Astrocyte (in vitro differentiated cells and primary cell): ENCODE measurements around the gene FOXP3. TPM values are rescaled to one million over a fixed set of nuclear protein-coding genes. Genes with fewer than 3 reads are reported as not detected.

ENCODE experiments used
- DNase-seq: peaks from one replicate; pipeline ENCODE4 v3.0.0-alpha.2; 2010; ENCODE audit warnings: low read depth
- FAIRE-seq: peaks from 2 replicates; lab custom pipeline; 2011; peaks lifted over from hg19 to GRCh38; lab: Jason Lieb, UNC
- H2AFZ ChIP-seq: 2 replicates; pipeline ENCODE4 v1.6.0; 2012; ENCODE audit warnings: low read depth, low read length, inconsistent platforms
- H3K27ac ChIP-seq: 2 replicates; pipeline ENCODE4 v1.5.1; 2011; ENCODE audit warnings: low read depth, low read length, inconsistent platforms
- H3K27me3 ChIP-seq: 2 replicates; pipeline ENCODE4 v1.6.0; 2011; ENCODE audit warnings: low read length, inconsistent platforms; ENCODE audit not compliant: insufficient read depth
- H3K36me3 ChIP-seq: 2 replicates; pipeline ENCODE4 v1.5.1; 2011; ENCODE audit warnings: low read length, inconsistent platforms; ENCODE audit not compliant: insufficient read depth
- H3K4me1 ChIP-seq: 2 replicates; pipeline ENCODE4 v1.5.1; 2011; ENCODE audit warnings: low read length, inconsistent platforms; ENCODE audit not compliant: insufficient read depth
- H3K4me2 ChIP-seq: 2 replicates; pipeline ENCODE4 v1.6.0; 2012; ENCODE audit warnings: low read length, inconsistent platforms
- H3K4me3 ChIP-seq: 2 replicates; pipeline ENCODE4 v1.5.1; 2011; ENCODE audit warnings: low read depth, mild to moderate bottlenecking, low read length, inconsistent platforms; ENCODE audit not compliant: insufficient read depth
- H3K79me2 ChIP-seq: 2 replicates; pipeline ENCODE4 v1.6.0; 2012; ENCODE audit warnings: mild to moderate bottlenecking, low read length, inconsistent platforms; ENCODE audit not compliant: insufficient read depth
- H3K9ac ChIP-seq: 2 replicates; pipeline ENCODE4 v1.6.0; 2012; ENCODE audit warnings: mild to moderate bottlenecking, low read length, inconsistent platforms
- H3K9me3 ChIP-seq: 2 replicates; pipeline ENCODE4 v1.5.1; 2012; ENCODE audit warnings: low read depth, mild to moderate bottlenecking, low read length, inconsistent platforms; ENCODE audit not compliant: insufficient read depth
- H4K20me1 ChIP-seq: 2 replicates; pipeline ENCODE4 v1.6.0; 2012; ENCODE audit warnings: low read length, inconsistent platforms; ENCODE audit not compliant: insufficient read depth
- H3K27ac Mint-ChIP-seq: one replicate; pipeline ENCODE4 v1.8.0; 2021; ENCODE audit warnings: mild to moderate bottlenecking, mixed read lengths; ENCODE audit not compliant: unreplicated experiment
- H3K27me3 Mint-ChIP-seq: one replicate; pipeline ENCODE4 v1.8.0; 2021; ENCODE audit warnings: low read depth, mixed read lengths; ENCODE audit not compliant: unreplicated experiment
- H3K36me3 Mint-ChIP-seq: one replicate; pipeline ENCODE4 v1.8.0; 2021; ENCODE audit warnings: low read depth, mixed read lengths; ENCODE audit not compliant: unreplicated experiment
- H3K4me1 Mint-ChIP-seq: one replicate; pipeline ENCODE4 v1.8.0; 2021; ENCODE audit warnings: low read depth, mixed read lengths; ENCODE audit not compliant: unreplicated experiment
- H3K4me3 Mint-ChIP-seq: one replicate; pipeline ENCODE4 v1.8.0; 2021; ENCODE audit warnings: mild to moderate bottlenecking, moderate library complexity, mixed read lengths; ENCODE audit not compliant: unreplicated experiment
- H3K9me3 Mint-ChIP-seq: one replicate; pipeline ENCODE4 v1.8.0; 2021; ENCODE audit warnings: mild to moderate bottlenecking, mixed read lengths; ENCODE audit not compliant: unreplicated experiment
- EZH2 ChIP-seq: IDR thresholded peaks from 2 replicates; pipeline ENCODE4 v1.6.1; 2012; ENCODE audit warnings: mild to moderate bottlenecking, low read length, inconsistent platforms; ENCODE audit not compliant: insufficient read depth
- total RNA-seq: library from RNA; stranded (reverse); gene quantifications from 2 replicates; pipeline ENCODE4 v1.2.1, GENCODE V29; 2021
- TF ChIP-seq, protein P1 (sequence below): IDR thresholded peaks from 2 replicates; pipeline ENCODE4 v1.5.1; 2011; ENCODE audit warnings: low read depth, mild to moderate bottlenecking, inconsistent platforms, low read length, moderate library complexity; ENCODE audit not compliant: insufficient read depth

The FOXP3 gene
- total RNA-seq, 1 donor from 2014 or later, result 0.09 TPM

DNA sequence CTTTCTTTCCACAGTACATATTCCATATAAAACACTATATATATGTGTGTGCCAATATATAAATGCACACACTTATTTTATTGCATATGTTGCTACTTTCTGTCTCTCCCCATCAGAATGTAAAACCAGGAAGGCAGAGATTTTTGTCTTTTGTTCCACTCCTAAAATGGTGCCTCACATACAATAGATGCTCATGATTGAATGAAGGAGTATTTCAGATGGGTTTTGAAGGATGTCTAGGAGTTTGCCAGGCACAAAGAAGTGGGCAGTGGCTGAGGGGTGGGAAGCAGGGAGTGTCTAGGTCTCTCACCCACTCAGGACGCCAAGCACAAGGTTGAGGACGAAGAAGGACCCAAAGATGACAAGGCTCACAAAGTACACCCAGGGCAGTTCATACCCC is 36.8 kb downstream of the FOXP3 start:
- no peak overlapping the region for H3K27ac Mint-ChIP-seq
- Histone ChIP-seq H3K36me3 (no peaks in the 10 kb centered on the region), H3K4me1 (no peaks in the 10 kb centered on the region), H2AFZ (no peak overlapping the region), H3K4me3 (no peak overlapping the region), H3K27ac (no peak overlapping the region), H3K9me3 (no peaks in the 10 kb centered on the region), H3K9ac (no peak overlapping the region), H4K20me1 (no peaks in the 10 kb centered on the region), H3K4me2 (no peak overlapping the region), H3K27me3 (no peaks in the 10 kb centered on the region), H3K79me2 (no peaks in the 10 kb centered on the region)
- no peak for DNase-seq
- TF ChIP-seq, protein P1, sequence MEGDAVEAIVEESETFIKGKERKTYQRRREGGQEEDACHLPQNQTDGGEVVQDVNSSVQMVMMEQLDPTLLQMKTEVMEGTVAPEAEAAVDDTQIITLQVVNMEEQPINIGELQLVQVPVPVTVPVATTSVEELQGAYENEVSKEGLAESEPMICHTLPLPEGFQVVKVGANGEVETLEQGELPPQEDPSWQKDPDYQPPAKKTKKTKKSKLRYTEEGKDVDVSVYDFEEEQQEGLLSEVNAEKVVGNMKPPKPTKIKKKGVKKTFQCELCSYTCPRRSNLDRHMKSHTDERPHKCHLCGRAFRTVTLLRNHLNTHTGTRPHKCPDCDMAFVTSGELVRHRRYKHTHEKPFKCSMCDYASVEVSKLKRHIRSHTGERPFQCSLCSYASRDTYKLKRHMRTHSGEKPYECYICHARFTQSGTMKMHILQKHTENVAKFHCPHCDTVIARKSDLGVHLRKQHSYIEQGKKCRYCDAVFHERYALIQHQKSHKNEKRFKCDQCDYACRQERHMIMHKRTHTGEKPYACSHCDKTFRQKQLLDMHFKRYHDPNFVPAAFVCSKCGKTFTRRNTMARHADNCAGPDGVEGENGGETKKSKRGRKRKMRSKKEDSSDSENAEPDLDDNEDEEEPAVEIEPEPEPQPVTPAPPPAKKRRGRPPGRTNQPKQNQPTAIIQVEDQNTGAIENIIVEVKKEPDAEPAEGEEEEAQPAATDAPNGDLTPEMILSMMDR, result no peak
- TF ChIP-seq EZH2, result no peak
- H3K4me3 Mint-ChIP-seq, result no peak overlapping the region
- H3K4me1 Mint-ChIP-seq, result no peaks in the 10 kb centered on the region
- peaks cover 12% of the 10 kb centered on the region for H3K27me3 Mint-ChIP-seq
- H3K9me3 Mint-ChIP-seq, result no peaks in the 10 kb centered on the region
- H3K36me3 Mint-ChIP-seq, result no peaks in the 10 kb centered on the region
- no peak for FAIRE-seq

DNA sequence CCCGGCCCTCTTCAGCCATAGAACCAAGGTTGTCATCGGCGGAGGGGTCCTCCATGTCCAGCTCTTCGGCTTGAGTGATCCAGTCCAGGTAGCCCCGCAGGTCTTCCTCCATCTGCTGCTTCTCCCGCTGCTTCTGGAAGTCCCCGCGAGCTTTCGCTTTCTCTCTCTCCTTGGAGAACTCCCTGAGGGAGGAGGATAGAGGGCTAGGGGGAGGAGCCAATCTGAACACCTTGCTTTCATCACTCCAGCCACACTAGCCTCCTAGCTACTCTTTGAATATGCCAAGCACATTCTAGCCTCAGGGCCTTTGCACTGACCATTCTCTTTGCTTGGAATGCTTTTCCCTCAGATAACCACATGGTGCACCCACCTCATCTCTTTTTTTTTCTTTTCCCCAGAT is 37.6 kb downstream of the FOXP3 start:
- TF ChIP-seq, protein P1, result no peak
- TF ChIP-seq EZH2, result no peak
- H3K9me3 ChIP-seq, result no peaks in the 10 kb centered on the region
- no peak overlapping the region for H3K27ac ChIP-seq
- H3K79me2 ChIP-seq, result no peaks in the 10 kb centered on the region
- no peaks in the 10 kb centered on the region for H3K36me3 Mint-ChIP-seq
- H3K27me3 Mint-ChIP-seq, result peaks cover 13% of the 10 kb centered on the region
- no peaks in the 10 kb centered on the region for H3K27me3 ChIP-seq
- no peaks in the 10 kb centered on the region for H3K4me1 ChIP-seq
- no peak overlapping the region for H3K4me2 ChIP-seq
- H3K36me3 ChIP-seq, result no peaks in the 10 kb centered on the region
- H3K4me3 Mint-ChIP-seq, result no peak overlapping the region
- H3K9me3 Mint-ChIP-seq, result no peaks in the 10 kb centered on the region
- H2AFZ ChIP-seq, result no peak overlapping the region
- no peaks in the 10 kb centered on the region for H3K4me1 Mint-ChIP-seq
- no peak overlapping the region for H3K27ac Mint-ChIP-seq
- no peaks in the 10 kb centered on the region for H4K20me1 ChIP-seq
- H3K4me3 ChIP-seq, result no peak overlapping the region
- no peak for DNase-seq
- FAIRE-seq, result no peak
- H3K9ac ChIP-seq, result no peak overlapping the region

DNA sequence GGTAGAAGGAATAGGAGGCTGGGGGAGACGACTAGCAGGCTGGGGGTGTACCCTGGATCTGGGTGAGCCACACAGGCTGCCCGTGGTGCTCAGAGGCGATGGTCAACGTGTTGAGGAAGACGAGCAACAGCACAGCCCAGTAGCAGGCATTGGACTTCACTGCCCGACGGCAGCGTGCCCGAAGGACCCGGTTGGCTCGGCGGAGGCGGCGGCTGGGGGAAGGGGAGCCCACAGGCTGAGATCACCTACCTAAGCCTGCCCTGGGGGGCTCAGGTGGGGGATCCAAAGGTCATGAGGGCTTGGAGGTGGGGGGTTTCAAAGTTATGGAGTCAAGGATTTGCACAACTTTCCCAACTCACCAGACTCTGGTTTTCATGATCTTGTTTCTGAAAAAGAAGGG is 38.7 kb downstream of the FOXP3 start:
- FAIRE-seq, result no peak

More for the DNA sequence above, 38.7 kb downstream of the FOXP3 start:
- Mint-ChIP-seq H3K4me1 (no peaks in the 10 kb centered on the region), H3K27ac (no peak overlapping the region), H3K9me3 (peaks cover 1% of the 10 kb centered on the region), H3K36me3 (no peaks in the 10 kb centered on the region), H3K27me3 (peaks cover 14% of the 10 kb centered on the region), H3K4me3 (no peak overlapping the region)
- Histone ChIP-seq H2AFZ (no peak overlapping the region), H3K9ac (no peak overlapping the region), H3K9me3 (no peaks in the 10 kb centered on the region), H3K4me2 (no peak overlapping the region), H3K36me3 (no peaks in the 10 kb centered on the region), H3K4me1 (no peaks in the 10 kb centered on the region), H3K4me3 (no peak overlapping the region), H4K20me1 (no peaks in the 10 kb centered on the region), H3K27ac (no peak overlapping the region), H3K27me3 (no peaks in the 10 kb centered on the region), H3K79me2 (no peaks in the 10 kb centered on the region)
- no peak for DNase-seq
- TF ChIP-seq, protein P1, result no peak
- TF ChIP-seq EZH2, result no peak
